Stimulated activated CD4-positive, alpha-beta T cell treated with anti-CD3 and anti-CD28 coated beads, Interleukin-1b, Interleukin-23, amount 100 ng/mL, for 4 hours (primary cell): ENCODE results near the gene SLC1A1.

ENCODE experiments used
- DNase-seq, 2 donors: peaks; one replicate each; pipeline ENCODE4 v3.0.0-alpha.2; 2020; ENCODE audit warnings: low read depth in 2 of 2

SLC1A1 gene

GRCh38 chr9:4489919-4490704, at the start of gene SLC1A1:
Gene SLC1A1, plus strand, starts transcription at chr9:4490468. Its CDS starts 212 bp downstream, at chr9:4490680.
- DNase-seq: peak; percentile 2 to 12

- no peak for DNase-seq
Observed at GRCh38 chr9:4442806-4443205, 47.5 kb upstream of the SLC1A1 start.

- DNase-seq: no peak
Observed at GRCh38 chr9:4443439-4443838, 46.8 kb upstream of the SLC1A1 start.

- no peak for DNase-seq
Observed at GRCh38 chr9:4461437-4461836, 28.8 kb upstream of the SLC1A1 start.

- DNase-seq: no peak
Observed at GRCh38 chr9:4463824-4464223, 26.4 kb upstream of the SLC1A1 start.

GRCh38 chr9:4464911-4465513, 25.3 kb upstream of the SLC1A1 start:
- DNase-seq: no peak

- no peak for DNase-seq
Observed at GRCh38 chr9:4465910-4466309, 24.4 kb upstream of the SLC1A1 start.

GRCh38 chr9:4475301-4475700, 15.0 kb upstream of the SLC1A1 start:
- no peak for DNase-seq

- DNase-seq: no peak
Observed at GRCh38 chr9:4486176-4486575, 4.1 kb upstream of the SLC1A1 start.

GRCh38 chr9:4489562-4489918, 728 bp upstream of the SLC1A1 start:
- DNase-seq: no peak

GRCh38 chr9:4490705-4491625, 697 bp downstream of the SLC1A1 start:
- DNase-seq: no peak

- no peak for DNase-seq
Observed at GRCh38 chr9:4491626-4491975, 1.3 kb downstream of the SLC1A1 start.

- DNase-seq: no peak
Observed at GRCh38 chr9:4494332-4494731, 4.1 kb downstream of the SLC1A1 start.

GRCh38 chr9:4494806-4495205, 4.5 kb downstream of the SLC1A1 start:
- no peak for DNase-seq

- DNase-seq: no peak
Observed at GRCh38 chr9:4495537-4495936, 5.3 kb downstream of the SLC1A1 start.

GRCh38 chr9:4496497-4496896, 6.2 kb downstream of the SLC1A1 start:
- no peak for DNase-seq

- DNase-seq: no peak
Observed at GRCh38 chr9:4497395-4497794, 7.1 kb downstream of the SLC1A1 start.

- DNase-seq: no peak
Observed at GRCh38 chr9:4497855-4498254, 7.6 kb downstream of the SLC1A1 start.

GRCh38 chr9:4499917-4500316, 9.6 kb downstream of the SLC1A1 start:
- DNase-seq: no peak

- DNase-seq: no peak
Observed at GRCh38 chr9:4501147-4501507, 10.9 kb downstream of the SLC1A1 start.

GRCh38 chr9:4502444-4502843, 12.2 kb downstream of the SLC1A1 start:
- no peak for DNase-seq

GRCh38 chr9:4503103-4503502, 12.8 kb downstream of the SLC1A1 start:
- DNase-seq: no peak

GRCh38 chr9:4504250-4504649, 14.0 kb downstream of the SLC1A1 start:
- no peak for DNase-seq
